GM12875 (cell line): ENCODE data around the gene HTT.

Source experiments
- H3K4me3 ChIP-seq: one replicate; pipeline ENCODE4 v1.5.1; 2011; ENCODE audit warnings: low read depth, low read length, control low read depth
- TF ChIP-seq, protein P1 (sequence below): IDR thresholded peaks from 2 replicates; pipeline ENCODE4 v1.5.1; 2011; ENCODE audit warnings: low read depth, mild to moderate bottlenecking, control low read depth, inconsistent platforms, low read length, moderate library complexity, borderline replicate concordance; ENCODE audit not compliant: insufficient read depth

Gene HTT

GRCh38 chr4:3286335-3287175, 212.1 kb downstream of the HTT start:
- TF ChIP-seq, protein P1, sequence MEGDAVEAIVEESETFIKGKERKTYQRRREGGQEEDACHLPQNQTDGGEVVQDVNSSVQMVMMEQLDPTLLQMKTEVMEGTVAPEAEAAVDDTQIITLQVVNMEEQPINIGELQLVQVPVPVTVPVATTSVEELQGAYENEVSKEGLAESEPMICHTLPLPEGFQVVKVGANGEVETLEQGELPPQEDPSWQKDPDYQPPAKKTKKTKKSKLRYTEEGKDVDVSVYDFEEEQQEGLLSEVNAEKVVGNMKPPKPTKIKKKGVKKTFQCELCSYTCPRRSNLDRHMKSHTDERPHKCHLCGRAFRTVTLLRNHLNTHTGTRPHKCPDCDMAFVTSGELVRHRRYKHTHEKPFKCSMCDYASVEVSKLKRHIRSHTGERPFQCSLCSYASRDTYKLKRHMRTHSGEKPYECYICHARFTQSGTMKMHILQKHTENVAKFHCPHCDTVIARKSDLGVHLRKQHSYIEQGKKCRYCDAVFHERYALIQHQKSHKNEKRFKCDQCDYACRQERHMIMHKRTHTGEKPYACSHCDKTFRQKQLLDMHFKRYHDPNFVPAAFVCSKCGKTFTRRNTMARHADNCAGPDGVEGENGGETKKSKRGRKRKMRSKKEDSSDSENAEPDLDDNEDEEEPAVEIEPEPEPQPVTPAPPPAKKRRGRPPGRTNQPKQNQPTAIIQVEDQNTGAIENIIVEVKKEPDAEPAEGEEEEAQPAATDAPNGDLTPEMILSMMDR: no peak
- no peak overlapping the region for H3K4me3 ChIP-seq

DNA sequence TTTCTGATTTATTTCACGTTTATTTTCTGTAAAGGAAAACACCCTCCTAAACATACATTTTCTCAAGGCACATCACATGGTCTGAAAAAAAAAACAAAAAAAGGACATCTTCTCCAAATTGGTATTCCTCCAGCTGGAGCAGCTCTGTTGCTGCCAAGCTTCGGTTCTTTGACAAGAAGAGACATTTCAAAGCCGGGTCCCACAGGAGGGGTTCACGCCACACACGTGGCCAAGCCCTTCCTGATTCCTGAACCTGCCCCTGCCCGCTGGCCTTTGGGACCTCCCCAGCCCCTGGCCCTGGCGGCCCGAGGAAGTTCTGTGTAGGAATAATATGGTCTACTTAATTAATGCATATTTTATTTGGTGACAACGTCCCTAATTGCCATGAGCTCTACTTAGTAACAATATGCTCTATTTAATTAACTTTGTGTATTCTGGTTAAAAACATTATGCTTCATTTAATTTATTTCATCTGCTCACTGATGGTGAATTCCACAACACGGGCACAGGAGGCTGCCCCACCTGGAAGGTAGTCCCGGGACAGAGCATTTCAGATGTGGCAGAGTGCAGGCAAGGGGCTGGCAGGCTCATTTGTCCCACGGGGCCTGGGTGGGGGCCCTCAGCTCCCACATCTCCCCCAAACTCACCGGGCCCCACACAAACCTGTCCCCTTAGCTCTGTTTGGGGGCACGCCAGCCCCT, 212.9 kb downstream of the HTT start:
- TF ChIP-seq, protein P1: no peak
- H3K4me3 ChIP-seq: no peak overlapping the region

GRCh38 chr4:3287972-3288570, 213.6 kb downstream of the HTT start:
- TF ChIP-seq, protein P1: no peak
- no peak overlapping the region for H3K4me3 ChIP-seq

DNA sequence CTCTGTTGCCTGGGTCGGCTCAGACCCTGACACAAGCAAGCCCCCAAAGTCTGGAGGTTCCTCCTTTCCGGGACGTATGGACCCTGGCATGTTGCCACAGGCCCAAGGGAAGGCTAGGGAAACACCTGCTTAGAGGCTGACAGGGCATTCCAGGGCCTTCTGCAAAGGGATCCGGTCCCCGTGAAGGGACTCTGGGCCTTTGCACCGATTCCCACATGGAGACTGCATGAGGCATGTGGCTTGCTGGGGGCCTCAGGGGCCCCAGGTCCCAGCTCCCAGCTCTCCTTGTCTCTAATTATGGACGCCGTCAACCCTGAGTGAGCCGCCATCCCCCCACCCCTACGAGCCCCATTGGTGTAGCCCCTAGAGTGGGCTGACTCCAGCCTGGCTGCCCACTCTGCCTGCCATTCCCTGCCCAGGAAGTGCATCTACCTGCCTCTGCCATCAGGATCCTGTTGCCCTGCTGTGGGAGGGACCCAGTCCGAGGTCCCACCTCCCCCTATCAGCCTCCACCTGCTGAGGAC, 214.2 kb downstream of the HTT start:
- TF ChIP-seq, protein P1: no peak

DNA sequence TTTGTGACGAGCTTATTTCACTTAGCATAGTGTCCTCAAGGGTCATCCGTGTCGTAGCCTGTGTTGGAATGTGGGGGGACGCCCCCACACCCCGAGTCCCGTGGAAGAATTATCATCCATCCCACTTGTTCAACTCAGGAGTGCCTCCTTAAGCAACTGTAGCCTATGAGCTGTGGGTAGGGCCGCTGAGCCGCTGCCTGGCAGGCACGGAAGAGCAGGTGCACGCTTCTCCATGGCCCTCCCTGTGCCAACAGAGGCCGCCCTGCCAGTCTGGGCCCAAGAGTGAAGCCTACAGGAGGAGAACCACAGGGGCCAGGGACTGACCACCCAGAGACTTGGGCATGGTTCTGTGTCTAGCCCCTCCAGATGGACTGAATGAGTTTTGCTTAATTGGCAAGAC, 216.0 kb downstream of the HTT start:
- TF ChIP-seq, protein P1: no peak
- no peak overlapping the region for H3K4me3 ChIP-seq

More for the DNA sequence above, 214.2 kb downstream of the HTT start:
- H3K4me3 ChIP-seq: no peak overlapping the region

- TF ChIP-seq, protein P1: no peak
- H3K4me3 ChIP-seq: no peak overlapping the region
Measured at GRCh38 chr4:3290889-3291321, 216.4 kb downstream of the HTT start.
